Liver (tissue), 9 donors: ENCODE measurements around the gene SLX4. TPM values are rescaled to one million over a fixed set of nuclear protein-coding genes. Genes with fewer than 3 reads are reported as not detected.

Experiments
- DNase-seq: peaks from one replicate; pipeline ENCODE4 v3.0.0-alpha.2; 2017; ENCODE audit warnings: low spot score
- H3K27ac ChIP-seq, 2 donors: one replicate each; pipeline ENCODE4 v1.7.0; 2013; ENCODE audit warnings: inconsistent platforms in 2 of 2, low read length in 2 of 2, control low read depth in 1 of 2, low read depth in 1 of 2, mild to moderate bottlenecking in 1 of 2
- H3K27me3 ChIP-seq, 4 donors: one replicate each; pipeline versions ENCODE4 v1.6.1 to v1.7.0; 2013; ENCODE audit warnings: low read length in 3 of 4, inconsistent platforms in 1 of 4, mild to moderate bottlenecking in 1 of 4, moderate library complexity in 1 of 4; ENCODE audit not compliant: control insufficient read depth in 4 of 4, insufficient read depth in 4 of 4
- H3K36me3 ChIP-seq, 4 donors: one replicate each; pipeline versions ENCODE4 v1.6.1 to v1.7.0; 2013; ENCODE audit warnings: low read length in 3 of 4, mild to moderate bottlenecking in 3 of 4, low read depth in 1 of 4, moderate library complexity in 1 of 4; ENCODE audit not compliant: control insufficient read depth in 4 of 4, insufficient read depth in 3 of 4
- H3K4me1 ChIP-seq, 4 donors: one replicate each; pipeline versions ENCODE4 v1.6.1 to v1.7.0; 2013; ENCODE audit warnings: low read length in 3 of 4, mild to moderate bottlenecking in 3 of 4, moderate library complexity in 1 of 4; ENCODE audit not compliant: control insufficient read depth in 4 of 4, insufficient read depth in 4 of 4
- H3K4me3 ChIP-seq, 3 donors: one replicate each; pipeline versions ENCODE4 v1.6.1 to v1.7.0; 2013; ENCODE audit warnings: low read length in 3 of 3, control low read depth in 1 of 3, low read depth in 1 of 3, mild to moderate bottlenecking in 1 of 3
- H3K9ac ChIP-seq, 2 donors: one replicate each; pipeline ENCODE4 v1.7.0; 2013; ENCODE audit warnings: low read length in 2 of 2, mild to moderate bottlenecking in 2 of 2, moderate library complexity in 2 of 2, control low read depth in 1 of 2, low read depth in 1 of 2
- H3K9me3 ChIP-seq, 4 donors: one replicate each; pipeline versions ENCODE4 v1.6.1 to v1.7.0; 2013; ENCODE audit warnings: low read length in 3 of 4; ENCODE audit not compliant: control insufficient read depth in 4 of 4
- ATF3 ChIP-seq: IDR thresholded peaks from 2 replicates; pipeline ENCODE4 v1.6.1; 2016; ENCODE audit warnings: antibody characterized with exemption
- EGR1 ChIP-seq, 2 donors: IDR thresholded peaks; 2 replicates each; pipeline ENCODE4 v1.6.1; 2016 to 2018; ENCODE audit warnings: antibody characterized with exemption in 2 of 2, low read depth in 2 of 2
- FOXA2 ChIP-seq: IDR thresholded peaks from 2 replicates; pipeline ENCODE4 v1.6.1; 2016; ENCODE audit warnings: antibody characterized with exemption
- GABPA ChIP-seq, 2 donors: IDR thresholded peaks in 1 of 2; conservative IDR thresholded peaks in 1 of 2; 2 replicates each; pipeline ENCODE4 v1.6.1; 2016; ENCODE audit warnings: antibody characterized with exemption in 2 of 2, mild to moderate bottlenecking in 1 of 2, moderate library complexity in 1 of 2
- HNF4A ChIP-seq, 2 donors: conservative IDR thresholded peaks; 2 replicates each; pipeline ENCODE4 v1.6.1; 2016; ENCODE audit warnings: antibody characterized with exemption in 2 of 2, mild to moderate bottlenecking in 2 of 2
- JUND ChIP-seq, 2 donors: IDR thresholded peaks; 2 replicates each; pipeline ENCODE4 v1.6.1; 2016; ENCODE audit warnings: antibody characterized with exemption in 2 of 2
- NR2F2 ChIP-seq: IDR thresholded peaks from 2 replicates; pipeline ENCODE4 v1.6.1; 2016; ENCODE audit warnings: antibody characterized with exemption
- RAD21 ChIP-seq, 2 donors: IDR thresholded peaks; 2 replicates each; pipeline ENCODE4 v1.6.1; 2016; ENCODE audit warnings: antibody characterized with exemption in 2 of 2, mild to moderate bottlenecking in 2 of 2
- REST ChIP-seq: IDR thresholded peaks from 2 replicates; pipeline ENCODE4 v1.6.1; 2016; ENCODE audit warnings: antibody characterized with exemption, mild to moderate bottlenecking
- RXRA ChIP-seq, 2 donors: IDR thresholded peaks; 2 replicates each; pipeline ENCODE4 v1.6.1; 2017 to 2018; ENCODE audit warnings: antibody characterized with exemption in 2 of 2, mild to moderate bottlenecking in 1 of 2
- SP1 ChIP-seq: IDR thresholded peaks from 2 replicates; pipeline ENCODE4 v1.6.1; 2018; ENCODE audit warnings: antibody characterized with exemption, mild to moderate bottlenecking
- TAF1 ChIP-seq: conservative IDR thresholded peaks from 2 replicates; pipeline ENCODE4 v1.6.1; 2016; ENCODE audit warnings: antibody characterized with exemption, mild to moderate bottlenecking
- YY1 ChIP-seq: IDR thresholded peaks from 2 replicates; pipeline ENCODE4 v1.6.1; 2016; ENCODE audit warnings: antibody characterized with exemption, mild to moderate bottlenecking
- ZBTB33 ChIP-seq: IDR thresholded peaks from 2 replicates; pipeline ENCODE4 v1.6.1; 2016; ENCODE audit warnings: antibody characterized with exemption
- WGBS: extraction: QIAGEN DNeasy Blood & Tissue Kit; methylation state at CpG from one replicate; pipeline ENCODE4 v1.1.7; 2013; 5-methylcytosine and 5-hydroxymethylcytosine counted together
- polyA plus RNA-seq, 2 donors: library from polyadenylated mRNA; stranded (reverse) in 1 of 2; unstranded in 1 of 2; fragments of 200-250 nt in 1 of 2; fragments of >200 nt in 1 of 2; fragmentation: Nextera tagmentation in 1 of 2; extraction: Ambion mirVana in 1 of 2; gene quantifications; one replicate each; pipeline versions ENCODE4 v1.2.1 to v1.2.3, GENCODE V29; 2013 to 2015
- total RNA-seq, 2 donors: library from RNA; depleted of rRNA; stranded (reverse); fragments of >200 nt; gene quantifications; one replicate each; pipeline ENCODE4 v1.2.3, GENCODE V29; 2014
- TF ChIP-seq, protein P1 (sequence below): fragments of 150-350 bp; IDR thresholded peaks from 2 replicates; pipeline ENCODE4 v1.5.1; 2017; ENCODE audit warnings: improper control_type of control experiment, low read depth, low read length; ENCODE audit not compliant: missing input control
- TF ChIP-seq, protein P2 (sequence below): IDR thresholded peaks from 2 replicates; pipeline ENCODE4 v1.6.1; 2016; ENCODE audit warnings: antibody characterized with exemption
- donor health status: healthy.
- donor health status: healthy.
- donor health status: healthy.
- donor health status: healthy.
- donor health status: healthy.

The SLX4 gene
- total and polyA plus RNA-seq, 4 donors: 0.32 to 4.9 (median 1.3) TPM

- DNase-seq: no peak
- Histone ChIP-seq H3K4me3 (no peak overlapping the region), H3K36me3 (peaks cover 0 to 8% (median under 1%) of the 10 kb centered on the region in 4 donors), H3K9ac (no peak overlapping the region), H3K9me3 (no peaks in the 10 kb centered on the region), H3K4me1 (peaks cover 0 to 7% (median 2%) of the 10 kb centered on the region in 4 donors), H3K27me3 (no peaks in the 10 kb centered on the region), H3K27ac (no peak overlapping the region)
- 77% methylated on average over 3 of the region's 3 CpGs for WGBS
- TF ChIP-seq RXRA (IDR thresholded peaks at IDR 0.05): no peak
- no peak for TF ChIP-seq SP1
- TF ChIP-seq GABPA (IDR thresholded peaks at IDR 0.05 in 1 of 2, conservative IDR thresholded peaks at IDR 0.05 in 1 of 2): no peak
- TF ChIP-seq ZBTB33: no peak
- no peak for TF ChIP-seq RAD21 (IDR thresholded peaks at IDR 0.05)
- no peak for TF ChIP-seq TAF1
- TF ChIP-seq EGR1 (IDR thresholded peaks at IDR 0.05; ENCODE audit: low read depth in 2 of 2): no peak
- TF ChIP-seq YY1: no peak
- no peak for TF ChIP-seq FOXA2
- TF ChIP-seq, protein P1, sequence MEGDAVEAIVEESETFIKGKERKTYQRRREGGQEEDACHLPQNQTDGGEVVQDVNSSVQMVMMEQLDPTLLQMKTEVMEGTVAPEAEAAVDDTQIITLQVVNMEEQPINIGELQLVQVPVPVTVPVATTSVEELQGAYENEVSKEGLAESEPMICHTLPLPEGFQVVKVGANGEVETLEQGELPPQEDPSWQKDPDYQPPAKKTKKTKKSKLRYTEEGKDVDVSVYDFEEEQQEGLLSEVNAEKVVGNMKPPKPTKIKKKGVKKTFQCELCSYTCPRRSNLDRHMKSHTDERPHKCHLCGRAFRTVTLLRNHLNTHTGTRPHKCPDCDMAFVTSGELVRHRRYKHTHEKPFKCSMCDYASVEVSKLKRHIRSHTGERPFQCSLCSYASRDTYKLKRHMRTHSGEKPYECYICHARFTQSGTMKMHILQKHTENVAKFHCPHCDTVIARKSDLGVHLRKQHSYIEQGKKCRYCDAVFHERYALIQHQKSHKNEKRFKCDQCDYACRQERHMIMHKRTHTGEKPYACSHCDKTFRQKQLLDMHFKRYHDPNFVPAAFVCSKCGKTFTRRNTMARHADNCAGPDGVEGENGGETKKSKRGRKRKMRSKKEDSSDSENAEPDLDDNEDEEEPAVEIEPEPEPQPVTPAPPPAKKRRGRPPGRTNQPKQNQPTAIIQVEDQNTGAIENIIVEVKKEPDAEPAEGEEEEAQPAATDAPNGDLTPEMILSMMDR: no peak
- TF ChIP-seq HNF4A (conservative IDR thresholded peaks at IDR 0.05): no peak
- no peak for TF ChIP-seq REST
- TF ChIP-seq NR2F2: no peak
- no peak for TF ChIP-seq ATF3
Observed at GRCh38 chr16:3640207-3640606, 28.8 kb upstream of the SLX4 start.

DNA sequence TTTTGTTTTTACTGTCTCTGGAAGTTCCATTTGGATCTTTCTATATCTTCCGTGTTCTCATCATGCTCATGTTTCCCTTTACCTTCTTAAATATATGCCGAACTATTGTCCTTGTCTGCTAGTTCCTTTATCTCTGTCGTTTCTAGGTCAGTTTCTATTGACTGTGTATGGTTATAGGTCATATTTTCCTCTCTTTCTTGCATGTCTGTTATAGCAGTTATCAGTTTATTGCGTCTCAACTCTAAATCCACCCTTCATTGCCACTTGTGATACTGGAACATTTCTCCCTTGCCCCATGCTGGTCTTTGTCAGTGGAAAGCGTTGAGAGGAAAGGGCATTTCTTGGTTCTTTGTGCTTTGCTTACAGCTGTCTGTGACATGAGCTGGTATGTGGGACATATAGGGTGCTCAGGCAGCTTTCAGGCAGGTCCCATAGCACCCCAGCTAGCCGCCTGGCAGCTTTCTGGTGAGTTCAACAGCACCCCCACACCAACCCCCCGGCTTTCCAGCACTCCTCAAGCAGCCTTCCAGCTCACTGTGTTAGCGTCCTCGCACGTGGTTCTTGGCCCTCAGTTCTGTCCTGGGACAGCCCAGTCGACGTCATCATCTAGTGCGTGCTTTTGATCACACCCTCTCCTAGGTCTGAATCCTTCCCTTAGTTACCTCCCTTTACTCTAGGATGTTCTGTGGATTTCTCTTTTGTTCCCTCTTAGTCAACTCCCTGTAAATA is 27.7 kb upstream of the SLX4 start:
- H3K9ac ChIP-seq: no peak overlapping the region
- no peak overlapping the region for H3K4me3 ChIP-seq
- no peak for DNase-seq
- no peak overlapping the region for H3K27ac ChIP-seq
- peaks cover 0 to 8% (median under 1%) of the 10 kb centered on the region in 4 donors for H3K36me3 ChIP-seq
- H3K4me1 ChIP-seq: peaks cover 0 to 7% (median 2%) of the 10 kb centered on the region in 4 donors
- WGBS: 95% methylated on average over 13 of the region's 13 CpGs
- TF ChIP-seq FOXA2 (no peak), RAD21 (IDR thresholded peaks at IDR 0.05) (no peak), ZBTB33 (no peak), TAF1 (no peak), JUND (IDR thresholded peaks at IDR 0.05) (no peak), REST (no peak)
- TF ChIP-seq, protein P2, sequence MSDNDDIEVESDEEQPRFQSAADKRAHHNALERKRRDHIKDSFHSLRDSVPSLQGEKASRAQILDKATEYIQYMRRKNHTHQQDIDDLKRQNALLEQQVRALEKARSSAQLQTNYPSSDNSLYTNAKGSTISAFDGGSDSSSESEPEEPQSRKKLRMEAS: no peak
- H3K27me3 ChIP-seq: no peaks in the 10 kb centered on the region
- H3K9me3 ChIP-seq: no peaks in the 10 kb centered on the region
